Hematopoietic multipotent progenitor cell treated with erythropoietin and hydrocortisone succinate and interleukin-3 and kit ligand, for 4 days (in vitro differentiated cells): ENCODE results near the gene VCL.
"Not testable (repeated sequence)": the region's sequence is repeated elsewhere in the genome, so short reads cannot be mapped to it uniquely, and the experiment has no call there.

ENCODE experiments used
- DNase-seq: peaks from one replicate; pipeline ENCODE4 v3.0.0-alpha.2; 2015

The VCL gene

DNA sequence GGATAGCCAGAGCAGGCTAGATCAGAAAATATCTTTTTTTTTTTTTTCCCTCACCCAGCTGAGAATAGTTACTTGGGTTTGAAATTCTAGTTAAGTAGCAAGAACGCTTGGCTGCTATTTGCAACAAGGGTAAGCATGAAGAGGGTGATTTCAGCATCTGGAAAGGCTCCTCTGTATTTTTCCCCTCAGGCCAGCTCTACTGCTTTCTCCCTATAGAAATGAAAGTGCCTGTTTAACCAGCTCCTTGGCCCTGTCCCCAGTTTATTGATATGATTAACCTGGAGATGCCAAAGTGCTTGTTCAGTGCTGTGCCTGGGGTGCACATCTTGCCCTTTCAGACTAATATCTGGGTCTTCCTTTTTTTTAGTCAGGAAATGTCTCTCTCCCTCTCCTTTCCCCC is 115.6 kb downstream of the VCL start:
- no peak for DNase-seq

DNA sequence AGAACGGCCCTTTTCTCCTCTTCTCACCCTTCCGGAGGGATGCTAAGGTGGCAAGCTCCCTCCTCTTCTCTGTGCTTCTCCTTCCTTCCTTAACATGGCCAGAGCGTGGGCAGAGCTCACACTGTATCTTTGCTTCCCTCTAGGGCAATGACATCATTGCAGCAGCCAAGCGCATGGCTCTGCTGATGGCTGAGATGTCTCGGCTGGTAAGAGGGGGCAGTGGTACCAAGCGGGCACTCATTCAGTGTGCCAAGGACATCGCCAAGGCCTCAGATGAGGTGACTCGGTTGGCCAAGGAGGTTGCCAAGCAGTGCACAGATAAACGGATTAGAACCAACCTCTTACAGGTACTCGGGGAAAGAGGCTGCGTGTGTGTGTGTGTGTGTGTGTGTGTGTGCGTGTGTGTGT is 116.1 kb downstream of the VCL start:
- no peak for DNase-seq

DNA sequence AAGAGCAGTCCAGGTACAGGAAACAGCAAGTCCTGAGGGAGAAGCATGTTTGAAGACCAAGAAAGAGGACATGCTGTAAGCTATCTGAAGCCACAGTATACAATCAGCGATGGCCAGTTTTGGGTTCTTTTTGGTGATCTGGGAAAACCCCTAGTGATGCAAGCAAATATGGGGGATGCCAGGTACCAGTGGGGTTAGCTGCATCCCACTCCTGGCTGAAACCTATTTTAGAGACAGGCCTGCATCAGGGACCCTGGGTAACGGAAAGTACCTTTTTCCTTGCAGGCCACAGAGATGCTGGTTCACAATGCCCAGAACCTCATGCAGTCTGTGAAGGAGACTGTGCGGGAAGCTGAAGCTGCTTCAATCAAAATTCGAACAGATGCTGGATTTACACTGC is 119.8 kb downstream of the VCL start:
- no peak for DNase-seq

DNA sequence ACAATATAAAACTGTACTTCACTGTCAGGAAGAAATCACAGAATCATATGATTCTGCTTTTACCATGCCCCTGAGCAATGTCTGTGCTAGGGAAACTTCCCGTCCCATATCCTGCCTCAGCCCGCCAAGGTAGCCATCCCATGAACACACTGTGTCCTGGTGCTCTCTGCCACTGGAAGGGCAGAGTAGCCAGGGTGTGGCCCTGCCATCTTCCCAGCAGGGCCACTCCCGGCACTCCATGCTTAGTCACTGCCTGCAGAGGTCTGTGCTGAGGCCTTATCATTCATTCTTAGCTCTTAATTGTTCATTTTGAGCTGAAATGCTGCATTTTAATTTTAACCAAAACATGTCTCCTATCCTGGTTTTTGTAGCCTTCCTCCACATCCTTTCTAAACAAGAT is 120.9 kb downstream of the VCL start:
- DNase-seq = peak; percentile 31

DNA sequence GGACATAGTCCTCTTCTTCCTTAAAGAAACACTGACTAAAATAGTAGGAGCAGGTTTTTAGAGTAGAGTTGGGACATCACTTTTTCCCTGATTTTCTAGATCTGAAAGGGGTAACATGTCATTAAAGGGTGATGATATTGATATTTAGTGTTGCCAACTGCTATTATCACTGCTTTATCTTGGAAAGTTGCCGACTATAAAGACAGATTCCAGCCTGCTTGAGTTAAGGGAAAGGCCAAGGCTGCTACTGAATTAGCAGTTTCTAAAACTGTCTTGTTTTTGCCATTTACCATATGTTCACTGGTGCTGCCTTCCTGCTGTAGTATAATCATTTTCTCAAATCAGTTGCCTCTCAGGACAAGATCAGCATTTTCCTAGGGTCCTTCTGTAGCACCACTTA is 123.0 kb downstream of the VCL start:
- no peak for DNase-seq

DNA sequence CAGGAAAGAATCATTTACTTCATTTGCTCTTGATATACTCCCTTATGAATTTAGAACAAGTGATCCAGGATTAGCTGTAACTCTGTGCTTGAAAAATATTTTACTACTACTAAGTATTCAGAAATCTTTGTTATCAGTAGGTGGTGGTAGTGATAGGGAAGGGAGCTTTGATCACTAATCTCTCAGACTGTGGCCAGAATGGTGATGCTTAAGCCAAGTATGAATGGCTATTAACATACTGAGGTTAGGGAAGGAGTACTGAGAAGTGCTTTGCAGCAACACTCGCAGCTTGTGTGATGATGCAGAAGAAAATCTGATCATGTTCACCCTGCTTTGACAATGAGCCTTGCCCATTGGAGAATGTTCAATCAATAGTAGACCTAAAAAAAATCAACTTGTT is 123.5 kb downstream of the VCL start:
- DNase-seq = no peak

DNA sequence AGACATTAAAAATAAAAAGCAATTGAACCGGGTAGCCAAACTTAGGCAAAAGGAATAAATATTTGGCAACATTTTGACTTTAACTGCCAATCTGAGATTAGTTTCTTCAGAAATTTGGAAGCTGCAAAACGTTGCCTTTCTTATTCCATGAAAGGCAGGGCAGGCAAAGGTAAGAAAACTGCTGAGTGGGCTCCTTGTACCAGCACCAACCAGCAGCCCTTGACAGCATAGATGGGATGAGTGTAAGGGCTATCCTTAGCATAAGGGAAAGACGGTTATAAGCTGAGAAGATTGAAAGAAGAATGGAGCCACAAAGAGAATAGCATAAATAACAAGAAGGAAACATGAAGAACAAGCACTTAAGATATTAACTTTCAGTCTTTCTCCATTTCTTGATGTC is 124.1 kb downstream of the VCL start:
- DNase-seq = no peak

DNA sequence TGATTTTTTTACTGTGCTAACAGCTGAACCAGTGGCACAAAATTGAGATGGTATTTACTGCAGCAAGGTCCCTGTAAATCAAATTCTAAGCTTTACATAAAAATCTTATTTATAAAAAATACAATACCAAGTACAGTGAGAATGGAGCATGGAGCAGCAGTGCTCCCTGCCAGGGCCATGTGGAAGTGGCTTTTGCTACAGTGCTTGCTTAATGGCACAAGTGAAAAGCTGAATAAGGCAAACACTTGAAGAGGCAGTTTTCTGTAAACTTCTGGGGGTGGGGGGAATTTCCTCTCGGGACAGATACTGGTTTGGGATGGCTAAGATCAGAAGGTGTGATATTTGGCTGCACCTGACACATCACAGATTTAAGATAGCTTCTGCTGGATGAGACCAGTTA is 125.2 kb downstream of the VCL start:
- no peak for DNase-seq

DNA sequence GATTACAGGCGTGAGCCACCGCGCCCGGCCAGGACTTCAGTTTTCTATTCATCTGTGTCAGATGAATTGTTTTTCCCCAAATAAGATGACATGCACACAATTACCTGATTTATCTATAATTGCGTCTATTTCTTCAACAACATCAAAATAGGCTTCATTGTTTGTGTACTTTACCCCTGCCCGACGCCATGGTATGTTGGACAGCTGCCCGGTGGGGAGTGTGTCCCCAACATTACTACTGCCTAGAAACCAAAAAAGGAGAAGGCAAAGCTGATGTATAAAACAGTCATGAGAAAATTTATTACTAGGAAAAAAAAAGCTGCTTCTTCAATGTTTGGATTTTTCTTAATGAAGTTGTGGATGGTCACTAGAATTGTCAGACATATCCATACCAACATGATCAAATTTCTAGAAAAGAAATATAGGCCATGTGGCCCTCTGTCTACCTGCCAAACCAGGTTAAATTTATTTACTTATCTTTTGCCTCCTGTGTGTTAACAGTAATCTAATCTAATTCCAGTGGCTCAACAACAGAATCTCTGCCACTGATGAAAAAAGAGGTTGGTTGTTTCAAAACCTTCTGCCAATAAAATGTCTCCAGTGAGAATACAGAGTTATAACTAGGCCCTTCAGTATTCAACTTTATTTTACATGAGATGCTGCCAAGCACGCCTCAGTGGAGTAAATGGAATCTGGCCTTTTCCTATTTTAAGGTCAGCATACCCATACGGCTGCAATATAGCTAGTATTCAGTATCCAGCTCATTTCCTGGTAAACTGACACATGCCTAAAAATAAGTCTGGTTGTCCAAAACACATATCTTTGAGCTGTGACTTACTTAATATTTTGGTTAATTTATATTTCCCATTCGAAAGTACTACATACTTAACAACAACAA is 136.3 kb downstream of the VCL start:
- DNase-seq = no peak

DNA sequence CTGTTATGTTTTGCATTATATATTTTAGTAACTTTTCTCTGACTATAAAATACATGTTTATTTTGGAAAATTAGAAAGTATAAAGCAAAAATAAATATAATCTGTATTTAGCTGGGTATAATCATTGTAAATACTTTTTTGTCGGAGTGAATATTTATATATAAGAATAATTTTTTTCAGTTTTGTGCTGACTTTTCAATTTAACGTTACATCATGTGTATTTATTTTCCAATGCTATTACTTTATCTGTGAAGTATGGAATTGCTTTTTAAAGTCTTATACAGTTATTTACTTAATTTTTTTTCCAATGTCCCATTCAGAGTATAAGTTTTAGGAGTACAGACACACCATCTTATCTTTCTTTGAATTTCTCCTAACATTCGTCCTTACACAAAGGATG is 137.5 kb downstream of the VCL start:
- no peak for DNase-seq

DNA sequence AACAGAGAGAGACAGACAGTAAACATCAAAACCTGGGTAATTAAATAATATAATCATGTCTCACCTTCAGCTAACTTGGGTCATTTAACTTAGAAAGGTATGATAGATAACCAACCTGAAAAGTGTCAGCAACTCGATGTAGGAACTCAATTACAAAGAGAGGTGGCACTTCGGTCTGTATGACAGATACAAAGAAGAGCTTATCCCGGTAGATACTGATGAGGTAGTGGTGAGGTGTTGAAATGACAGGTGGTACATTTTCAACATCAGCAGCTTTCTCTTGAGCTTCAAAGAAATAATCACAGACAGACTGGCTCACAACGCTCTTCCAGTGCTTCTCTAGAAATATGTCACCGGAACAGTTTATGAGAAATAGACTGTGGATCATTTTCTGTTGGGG is 140.1 kb downstream of the VCL start:
- no peak for DNase-seq

DNA sequence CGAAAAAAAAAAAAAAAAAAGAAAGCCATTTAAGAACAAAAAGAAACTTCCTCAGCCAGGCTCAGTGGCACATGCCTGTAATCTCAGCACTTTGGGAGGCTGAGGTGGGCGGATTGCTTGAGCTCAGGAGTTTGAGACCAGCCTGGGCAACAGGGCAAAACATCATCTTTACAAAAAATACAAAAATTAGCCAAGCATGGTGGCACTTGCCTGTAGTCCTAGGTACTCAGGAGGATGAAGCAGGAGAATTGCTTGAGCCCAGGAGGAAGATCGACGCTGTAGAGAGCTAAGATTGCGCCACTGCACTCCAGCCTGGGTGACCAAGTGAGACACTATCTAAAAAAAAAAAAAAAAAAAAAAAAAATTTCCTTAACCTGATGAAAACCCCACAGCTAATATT is 140.7 kb downstream of the VCL start:
- DNase-seq = not testable (repeated sequence)

DNA sequence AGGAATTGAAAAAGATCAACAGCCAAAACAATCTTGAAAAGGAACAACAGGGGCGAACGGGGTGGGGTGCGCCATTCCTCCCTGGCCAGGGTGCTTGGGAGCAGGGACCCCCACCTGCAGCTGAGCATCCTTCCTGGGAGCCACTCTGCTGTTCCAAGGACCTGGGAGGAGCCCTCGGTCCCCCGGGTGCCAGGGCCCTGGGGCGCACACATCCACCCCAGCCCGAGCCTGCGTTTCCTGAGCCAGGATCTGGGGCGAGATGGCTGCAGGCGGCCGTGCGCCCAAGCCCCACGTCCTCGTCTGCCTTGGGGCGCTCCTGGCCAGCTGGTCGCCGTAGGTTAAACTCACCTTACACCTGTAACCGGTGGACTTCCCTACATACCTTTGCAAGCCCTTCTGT is 142.1 kb downstream of the VCL start:
- DNase-seq = no peak

DNA sequence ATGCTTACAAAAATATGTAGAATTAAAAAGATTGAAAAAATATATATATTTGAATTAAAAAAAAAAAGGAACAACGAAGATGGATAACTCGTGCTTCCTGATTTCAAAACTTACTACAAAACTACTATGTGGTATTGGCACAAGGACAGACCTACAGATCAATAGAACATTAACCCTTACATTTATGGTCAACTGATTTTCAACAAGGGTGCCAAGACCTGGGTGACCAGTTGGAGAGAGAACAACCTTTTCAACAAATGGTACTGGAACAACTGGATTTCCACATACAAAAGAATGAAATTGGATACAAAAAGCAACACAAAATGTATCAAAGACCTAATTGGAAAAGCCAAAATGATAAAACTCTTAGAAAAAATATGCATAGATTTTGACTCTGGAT is 142.6 kb downstream of the VCL start:
- no peak for DNase-seq

DNA sequence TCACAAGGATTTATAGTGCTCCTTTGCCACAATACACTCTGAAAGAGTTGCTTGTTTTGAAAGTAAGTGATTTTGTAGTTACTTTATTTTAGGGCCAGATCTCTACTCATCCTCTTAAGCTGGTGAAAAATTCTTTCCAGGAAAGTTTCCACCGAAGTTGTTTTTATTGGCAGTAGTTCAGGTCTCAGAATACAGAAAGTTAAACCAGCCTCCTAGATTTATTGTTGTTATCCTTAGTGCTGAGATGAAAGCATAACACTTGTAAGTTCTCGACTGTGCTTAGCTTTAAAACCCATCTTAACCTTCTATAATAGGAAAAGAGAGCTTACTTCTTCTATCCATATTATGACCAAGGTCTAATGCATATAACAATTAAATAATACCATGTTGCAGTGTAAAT is 147.2 kb downstream of the VCL start:
- DNase-seq = no peak

DNA sequence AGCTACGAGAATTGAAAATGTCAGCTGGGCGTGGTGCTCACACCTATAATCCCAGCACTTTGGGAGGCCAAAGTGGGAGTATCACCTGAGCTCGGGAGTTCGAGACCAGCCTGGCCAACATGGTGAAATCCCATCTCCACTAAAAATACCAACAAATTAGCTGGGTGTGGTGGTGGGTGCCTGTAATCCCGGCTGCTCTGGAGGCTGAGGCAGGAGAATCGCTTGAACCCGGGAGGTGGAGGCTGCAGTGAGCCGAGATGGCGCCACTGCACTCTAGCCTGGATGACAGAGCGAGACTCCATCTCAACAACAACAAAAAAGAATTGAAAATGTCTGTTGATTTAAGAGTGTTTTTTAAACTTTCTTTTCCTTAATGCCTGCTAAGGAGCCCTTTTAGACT is 149.1 kb downstream of the VCL start:
- DNase-seq = not testable (repeated sequence)

DNA sequence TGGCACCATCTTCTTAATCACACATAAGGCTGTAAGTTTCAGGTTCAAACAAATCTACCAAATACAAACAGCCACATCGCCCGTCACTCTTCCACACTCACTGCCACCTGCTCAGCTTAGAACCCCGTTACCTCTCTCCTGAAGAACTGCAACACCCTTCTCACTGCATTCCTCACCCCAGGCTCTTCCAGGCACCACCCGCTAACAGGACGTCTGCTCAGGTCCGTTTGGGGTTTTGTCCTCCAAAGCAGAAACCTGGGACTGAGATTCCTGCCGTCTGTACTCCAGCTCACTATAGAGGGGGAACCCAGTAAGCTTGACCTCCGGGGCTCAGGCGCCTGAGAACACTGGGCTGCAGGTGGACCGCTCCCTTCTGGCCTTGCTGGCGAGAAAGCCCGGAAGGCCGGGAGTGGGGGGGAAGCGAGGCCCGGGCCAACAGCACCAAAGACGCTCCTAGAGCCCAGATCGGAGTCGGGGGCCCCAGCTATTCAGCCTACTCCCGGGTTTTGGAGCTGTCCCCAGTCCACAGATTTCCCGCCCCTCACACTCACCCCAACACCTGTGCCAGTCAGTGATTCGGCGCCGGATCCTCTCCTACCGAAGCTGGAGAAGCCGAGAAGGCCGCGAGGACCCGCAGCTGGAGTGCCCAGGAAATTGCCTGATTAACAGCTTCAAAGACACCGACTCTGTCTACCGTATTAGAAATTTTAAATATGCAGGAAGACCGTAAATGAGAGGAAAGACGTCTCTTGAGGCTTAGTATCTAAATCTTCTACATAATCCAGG is 152.5 kb downstream of the VCL start, which contains the start of gene AP3M1:
Gene AP3M1 (minus strand): TSS at position 625 of the 786 bp plus-strand sequence. CDS start 12,449 bp downstream, outside the sequence.
- DNase-seq = no peak

DNA sequence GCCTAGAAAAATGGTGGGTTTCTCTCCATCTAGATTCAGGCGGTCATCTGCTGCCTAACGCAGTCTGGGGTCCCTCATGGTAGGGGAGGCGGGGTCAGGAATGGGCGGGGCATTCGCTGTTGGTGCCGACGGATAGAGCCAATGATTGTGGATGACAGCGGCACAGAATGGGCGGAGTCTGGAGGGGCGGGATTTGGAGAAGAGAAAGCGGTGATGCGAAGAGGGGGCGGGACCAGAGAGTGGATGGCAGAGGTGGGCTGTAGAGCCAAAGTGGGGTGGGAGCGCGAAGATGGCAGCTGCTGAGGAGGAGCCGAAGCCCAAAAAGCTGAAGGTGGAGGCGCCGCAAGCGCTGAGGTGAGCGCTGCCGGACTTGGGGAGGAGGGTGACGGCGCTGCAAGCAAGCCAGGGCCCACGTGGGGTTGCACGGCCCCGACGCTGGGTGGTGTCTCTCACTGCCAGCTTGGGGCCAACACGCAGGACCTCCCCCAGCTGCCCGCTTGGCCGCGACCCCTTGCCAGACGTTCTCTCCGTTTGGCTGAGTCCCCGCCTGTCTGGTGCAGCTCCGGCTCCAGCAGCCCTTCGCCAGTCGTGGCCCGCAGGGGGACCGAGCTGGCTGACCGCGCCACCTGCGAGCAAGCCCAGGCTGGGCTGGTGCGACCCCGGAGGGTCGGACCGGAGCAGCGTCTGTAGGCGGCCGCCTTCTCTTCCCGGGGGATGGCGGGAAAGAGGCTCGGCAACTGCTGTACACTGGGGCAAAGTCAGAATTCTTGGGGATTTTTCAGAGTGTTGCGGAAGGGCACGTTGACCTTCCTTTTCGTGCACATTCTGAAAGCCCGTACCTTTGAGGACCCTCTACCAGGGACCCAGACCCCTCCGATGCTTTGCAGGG is 153.3 kb downstream of the VCL start, which contains the start of gene ADK:
Gene ADK (plus strand): TSS at position 232 of the 889 bp plus-strand sequence. CDS start 58 bp downstream, at position 290.
- DNase-seq = peak; percentile 100

DNA sequence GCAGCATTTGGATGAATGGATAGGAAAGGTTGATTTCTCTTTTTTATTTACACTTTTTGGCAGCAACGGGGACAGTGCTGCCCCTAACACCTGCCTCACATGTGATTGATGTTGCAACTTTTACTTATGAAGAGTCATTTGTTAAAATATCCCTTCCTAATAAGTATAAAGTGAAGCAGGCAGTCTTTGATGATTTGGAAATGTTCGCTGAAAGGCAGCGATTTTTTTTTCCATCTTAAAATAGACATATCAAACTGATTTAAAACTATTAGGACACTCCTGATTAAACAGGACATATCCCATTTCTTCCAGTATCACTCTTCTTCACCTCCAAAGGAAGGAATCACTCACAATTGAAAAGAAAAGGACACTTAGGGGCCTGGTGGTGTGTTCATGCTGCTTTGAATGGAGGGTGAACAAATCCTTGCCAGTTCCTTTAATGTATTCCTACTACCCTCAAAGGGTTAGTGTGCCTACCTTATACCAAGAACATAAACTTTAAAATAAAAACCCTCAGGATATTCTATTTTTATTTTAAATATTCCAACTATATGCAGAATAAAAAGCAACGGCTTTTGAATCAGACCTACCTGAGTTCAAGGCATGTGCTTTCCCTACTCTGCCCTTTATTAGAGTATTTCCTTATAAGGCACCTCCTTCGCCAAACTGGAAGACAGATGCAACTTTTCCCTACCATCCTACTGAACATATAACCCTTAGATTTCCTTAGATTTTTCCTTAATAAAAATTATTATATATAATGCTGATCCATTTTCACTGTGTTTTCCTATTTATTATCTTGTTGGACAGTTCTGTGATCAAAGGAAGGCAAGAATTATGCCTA is 154.2 kb downstream of the VCL start:
- no peak for DNase-seq

DNA sequence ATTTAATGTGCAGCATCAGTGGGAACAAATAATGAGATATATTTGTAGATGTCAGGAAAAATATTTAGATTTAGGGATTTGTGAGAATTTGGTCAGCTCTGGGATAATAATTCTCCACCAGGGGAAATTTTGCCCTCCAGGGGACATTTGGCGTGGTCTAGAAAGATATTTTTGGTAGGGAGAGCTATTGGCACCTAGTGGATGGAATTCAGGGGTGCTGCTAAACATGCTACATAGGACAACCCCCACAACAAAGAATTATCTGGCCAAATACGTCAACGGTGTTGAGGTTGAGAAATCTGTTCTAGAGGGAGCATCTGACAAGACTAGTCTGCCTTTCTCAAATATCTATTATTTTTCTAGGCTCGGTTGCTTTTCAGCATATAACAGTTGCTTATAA is 155.2 kb downstream of the VCL start:
- no peak for DNase-seq

DNA sequence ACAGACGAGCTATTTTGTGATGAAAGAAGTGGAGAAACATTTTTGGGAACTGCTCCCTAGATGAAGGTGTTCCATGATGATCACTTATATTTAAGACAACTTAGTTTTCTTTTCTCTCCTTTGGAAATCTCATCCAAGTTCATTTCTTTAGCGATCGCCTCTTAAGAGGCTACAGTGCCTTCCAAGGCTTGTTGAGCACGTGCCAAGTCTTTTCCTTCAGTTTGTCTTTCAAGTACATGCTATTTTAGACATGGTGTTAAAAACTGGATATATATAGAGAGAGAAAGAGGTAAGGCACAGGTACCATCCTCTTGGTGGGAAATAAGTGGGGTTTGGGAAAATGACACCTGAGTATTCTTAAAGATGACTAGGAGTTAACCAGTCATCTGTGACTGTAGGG is 155.8 kb downstream of the VCL start:
- no peak for DNase-seq

DNA sequence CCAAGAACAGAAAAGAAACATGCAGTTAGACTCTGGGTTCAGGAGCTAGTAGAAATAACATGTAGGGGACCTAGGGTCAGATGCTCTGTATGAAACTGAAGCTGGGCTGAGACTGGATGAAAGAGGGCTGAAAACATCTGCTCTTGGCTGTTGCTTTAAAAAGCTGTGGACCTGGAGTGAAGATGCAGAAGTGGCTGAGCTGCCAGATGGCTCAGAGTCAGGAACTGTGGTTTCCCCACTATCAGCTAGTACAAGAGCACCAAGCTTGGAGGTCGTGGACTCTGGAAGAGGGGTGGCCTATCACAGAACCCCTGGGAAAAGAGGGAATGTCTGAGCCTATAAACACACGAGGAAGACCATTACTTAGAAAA is 159.0 kb downstream of the VCL start:
- DNase-seq = peak; percentile 87
